Stimulated activated CD4-positive, alpha-beta T cell treated with anti-CD3 and anti-CD28 coated beads, Interleukin-12 subunit alpha, Interleukin-12 subunit beta, amount 100 ng/mL, for 48 hours (primary cell): Measurements from ENCODE around the gene MORN5.

Experiments used
- DNase-seq, 3 donors: peaks; one replicate each; pipeline ENCODE4 v3.0.0-alpha.2; 2020; ENCODE audit warnings: low read depth in 2 of 3, low spot score in 1 of 3

Gene MORN5

GRCh38 chr9:122124528-122124927 lies 35.2 kb upstream of the MORN5 start:
- no peak for DNase-seq

GRCh38 chr9:122125158-122125508 lies 34.6 kb upstream of the MORN5 start:
- DNase-seq = peak; percentile 63 to 71 (median 68)

- DNase-seq = no peak
Observed at GRCh38 chr9:122125509-122126330, 34.0 kb upstream of the MORN5 start.

- no peak for DNase-seq
Observed at GRCh38 chr9:122126331-122127261, 33.1 kb upstream of the MORN5 start.

- DNase-seq = no peak
Observed at GRCh38 chr9:122127396-122127798, 32.3 kb upstream of the MORN5 start.

- no peak for DNase-seq
Observed at GRCh38 chr9:122128007-122128968, 31.4 kb upstream of the MORN5 start.

GRCh38 chr9:122128969-122129343 lies 30.8 kb upstream of the MORN5 start:
- DNase-seq = no peak

GRCh38 chr9:122129969-122130368 lies 29.7 kb upstream of the MORN5 start:
- no peak for DNase-seq

- DNase-seq = no peak
Observed at GRCh38 chr9:122130837-122131236, 28.9 kb upstream of the MORN5 start.

GRCh38 chr9:122131401-122132001 lies 28.2 kb upstream of the MORN5 start:
- DNase-seq = no peak

GRCh38 chr9:122132539-122132938 lies 27.2 kb upstream of the MORN5 start:
- no peak for DNase-seq

- no peak for DNase-seq
Observed at GRCh38 chr9:122133263-122133983, 26.3 kb upstream of the MORN5 start.

GRCh38 chr9:122133984-122134535 lies 25.6 kb upstream of the MORN5 start:
- no peak for DNase-seq

GRCh38 chr9:122134822-122135528 lies 24.7 kb upstream of the MORN5 start:
- no peak for DNase-seq

GRCh38 chr9:122135529-122135859 lies 24.2 kb upstream of the MORN5 start:
- no peak for DNase-seq

GRCh38 chr9:122138560-122139268 lies 21.0 kb upstream of the MORN5 start:
- DNase-seq = no peak

- no peak for DNase-seq
Observed at GRCh38 chr9:122140368-122141193, 19.1 kb upstream of the MORN5 start.

GRCh38 chr9:122141671-122142070 lies 18.0 kb upstream of the MORN5 start:
- no peak for DNase-seq
